ENCODE measurements around the gene VPS35L.

The VPS35L gene

DNA sequence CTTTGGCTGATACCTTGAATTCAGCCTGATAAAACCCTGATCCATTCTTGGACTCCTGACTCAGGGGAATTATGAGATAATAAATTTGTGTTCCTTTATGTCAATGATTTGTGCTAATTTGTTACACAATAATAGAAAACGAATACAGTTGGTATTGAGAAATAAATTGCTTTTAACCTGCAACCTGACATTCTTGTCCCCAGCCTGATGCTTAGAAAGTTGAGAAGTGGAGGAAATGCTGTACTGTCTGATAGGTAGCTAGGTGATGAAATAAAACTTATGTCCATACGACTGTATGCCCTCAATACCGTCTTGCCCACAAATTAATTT lies 173.1 kb downstream of the VPS35L start:
- in situ Hi-C loops (cut with HindIII; ENCODE audit: low sequenced_read_pairs), result no loop called here
- no peak for DNase-seq (ENCODE audit: low read depth)
- H3K4me3 ChIP-seq (ENCODE audit: low read depth, low read length), result no peak overlapping the region
- no peak for TF ChIP-seq CTCF (IDR thresholded peaks at IDR 0.05; ENCODE audit: low read depth, low read length, missing control alignments)

- in situ Hi-C loops (cut with HindIII; ENCODE audit: low sequenced_read_pairs), result no loop called here
- H3K4me3 ChIP-seq (ENCODE audit: low read depth, low read length), result no peak overlapping the region
- TF ChIP-seq CTCF (IDR thresholded peaks at IDR 0.05; ENCODE audit: low read depth, low read length, missing control alignments), result no peak
- DNase-seq (ENCODE audit: low read depth), result no peak
Measured at GRCh38 chr16:19733551-19733950, 178.0 kb downstream of the VPS35L start.

GRCh38 chr16:19735074-19735867 lies 179.8 kb downstream of the VPS35L start:
- TF ChIP-seq CTCF (IDR thresholded peaks at IDR 0.05; ENCODE audit: low read depth, low read length, missing control alignments), result no peak
- DNase-seq (ENCODE audit: low read depth), result no peak
- no peak overlapping the region for H3K4me3 ChIP-seq (ENCODE audit: low read depth, low read length)
- in situ Hi-C loops (cut with HindIII; ENCODE audit: low sequenced_read_pairs), result no loop called here

GRCh38 chr16:19737306-19738038 lies 182.0 kb downstream of the VPS35L start:
- H3K4me3 ChIP-seq (ENCODE audit: low read depth, low read length), result no peak overlapping the region
- TF ChIP-seq CTCF (IDR thresholded peaks at IDR 0.05; ENCODE audit: low read depth, low read length, missing control alignments), result no peak
- in situ Hi-C loops (cut with HindIII; ENCODE audit: low sequenced_read_pairs), result no loop called here
- no peak for DNase-seq (ENCODE audit: low read depth)

GRCh38 chr16:19741354-19741753 lies 185.9 kb downstream of the VPS35L start:
- in situ Hi-C loops (cut with HindIII; ENCODE audit: low sequenced_read_pairs), result loop anchor here (5.0 kb wide), 1 partner anchor 91 kb away; no protein-coding TSS in a partner anchor
- no peak for TF ChIP-seq CTCF (IDR thresholded peaks at IDR 0.05; ENCODE audit: low read depth, low read length, missing control alignments)
- DNase-seq (ENCODE audit: low read depth), result no peak
- H3K4me3 ChIP-seq (ENCODE audit: low read depth, low read length), result no peak overlapping the region

- in situ Hi-C loops (cut with HindIII; ENCODE audit: low sequenced_read_pairs), result loop anchor here (5.0 kb wide), 1 partner anchor 89 kb away; no protein-coding TSS in a partner anchor
- no peak overlapping the region for H3K4me3 ChIP-seq (ENCODE audit: low read depth, low read length)
Measured at GRCh38 chr16:19743816-19744159, 188.3 kb downstream of the VPS35L start.

More at GRCh38 chr16:19743816-19744159, 188.3 kb downstream of the VPS35L start:
- DNase-seq (ENCODE audit: low read depth), result no peak
- no peak for TF ChIP-seq CTCF (IDR thresholded peaks at IDR 0.05; ENCODE audit: low read depth, low read length, missing control alignments)
